Keratinocyte (primary cell): ENCODE data around the gene TTC21B.

Source experiments
- CTCF ChIP-seq, 3 experiments: IDR thresholded peaks in 1 of 3; conservative IDR thresholded peaks in 1 of 3; optimal IDR thresholded peaks in 1 of 3; 2 replicates in 2 of 3; 3 replicates in 1 of 3; pipeline versions ENCODE3 to v1.5.1; 2011; ENCODE audit warnings: low read length in 3 of 3, mild to moderate bottlenecking in 3 of 3, moderate library complexity in 2 of 3, control low read depth in 1 of 3, inconsistent platforms in 1 of 3; ENCODE audit not compliant: insufficient read depth in 2 of 3; ENCODE audit errors: extremely low read depth in 1 of 3
- EZH2 ChIP-seq: IDR thresholded peaks from one replicate; pipeline ENCODE4 v1.6.1; 2012; ENCODE audit warnings: inconsistent platforms, mild to moderate bottlenecking, low read length, moderate library complexity

- TF ChIP-seq CTCF (optimal IDR thresholded peaks at IDR 0.05 in 1 of 3, IDR thresholded peaks at IDR 0.05 in 1 of 3, conservative IDR thresholded peaks at IDR 0.05 in 1 of 3; ENCODE audit: extremely low read depth in 1 of 3, insufficient read depth in 2 of 3, low read length in 3 of 3) (no peak), EZH2 (no peak)
Measured at GRCh38 chr2:165952085-165952484, 1.5 kb downstream of the TTC21B start.
